NCI-H2227 (cell line): ENCODE results near the gene VWA8.
"Not testable (repeated sequence)": the region's sequence is repeated elsewhere in the genome, so short reads cannot be mapped to it uniquely, and the experiment has no call there.

Experiments
- DNase-seq: peaks from one replicate; lab custom pipeline; 2025; ENCODE audit not compliant: unreplicated experiment; lab: John Stamatoyannopoulos, UW

The VWA8 gene

DNA sequence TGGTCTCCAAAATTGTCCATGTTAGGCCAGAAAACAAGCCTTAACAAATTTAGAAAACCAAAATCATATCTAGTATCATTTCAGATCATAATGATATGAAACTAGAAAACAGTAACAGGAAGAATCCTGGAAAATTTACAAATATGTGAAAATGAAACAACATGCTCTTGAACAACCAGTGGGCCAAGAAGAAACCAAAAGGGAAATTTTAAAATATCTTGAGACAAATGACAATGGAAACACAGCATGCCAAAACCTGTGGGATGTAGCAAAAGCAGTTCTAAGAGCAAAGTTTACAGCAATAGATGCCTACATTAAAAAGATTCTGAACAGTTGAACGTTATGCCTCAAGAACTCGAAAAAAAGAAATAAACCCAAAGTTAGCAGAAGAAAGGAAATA is 32.6 kb downstream of the VWA8 start:
- no peak for DNase-seq

DNA sequence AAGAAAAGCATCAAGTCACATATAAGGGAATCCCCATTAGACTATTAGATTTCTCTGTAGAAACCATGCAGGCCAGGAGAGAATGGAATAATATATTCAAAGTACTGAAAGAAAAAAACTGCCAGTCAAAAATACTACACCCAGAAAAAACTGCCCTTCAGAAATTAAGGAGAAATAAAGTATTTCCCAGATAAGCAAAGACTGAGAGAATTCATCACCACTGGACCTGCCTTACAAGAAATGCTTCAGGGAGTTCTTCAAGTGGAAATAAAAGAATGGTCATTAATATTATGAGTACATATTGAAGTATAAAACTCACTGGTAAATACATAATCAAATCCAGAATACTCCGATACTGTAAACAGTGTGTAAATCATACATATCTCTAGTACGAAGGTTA is 35.9 kb downstream of the VWA8 start:
- DNase-seq: no peak

DNA sequence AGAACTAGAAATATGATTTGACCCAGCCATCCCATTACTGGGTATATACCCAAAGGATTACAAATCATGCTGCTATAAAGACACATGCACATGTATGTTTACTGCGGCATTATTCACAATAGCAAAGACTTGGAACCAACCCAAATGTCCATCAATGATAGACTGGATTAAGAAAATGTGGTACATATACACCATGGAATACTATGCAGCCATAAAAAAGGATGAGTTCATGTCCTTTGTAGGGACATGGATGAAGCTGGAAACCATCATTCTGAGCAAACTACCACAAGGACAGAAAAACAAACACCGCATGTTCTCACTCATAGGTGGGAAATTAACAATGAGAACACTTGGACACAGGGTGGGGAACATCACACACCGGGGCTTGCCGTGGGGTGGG is 38.0 kb downstream of the VWA8 start:
- not testable (repeated sequence) for DNase-seq

DNA sequence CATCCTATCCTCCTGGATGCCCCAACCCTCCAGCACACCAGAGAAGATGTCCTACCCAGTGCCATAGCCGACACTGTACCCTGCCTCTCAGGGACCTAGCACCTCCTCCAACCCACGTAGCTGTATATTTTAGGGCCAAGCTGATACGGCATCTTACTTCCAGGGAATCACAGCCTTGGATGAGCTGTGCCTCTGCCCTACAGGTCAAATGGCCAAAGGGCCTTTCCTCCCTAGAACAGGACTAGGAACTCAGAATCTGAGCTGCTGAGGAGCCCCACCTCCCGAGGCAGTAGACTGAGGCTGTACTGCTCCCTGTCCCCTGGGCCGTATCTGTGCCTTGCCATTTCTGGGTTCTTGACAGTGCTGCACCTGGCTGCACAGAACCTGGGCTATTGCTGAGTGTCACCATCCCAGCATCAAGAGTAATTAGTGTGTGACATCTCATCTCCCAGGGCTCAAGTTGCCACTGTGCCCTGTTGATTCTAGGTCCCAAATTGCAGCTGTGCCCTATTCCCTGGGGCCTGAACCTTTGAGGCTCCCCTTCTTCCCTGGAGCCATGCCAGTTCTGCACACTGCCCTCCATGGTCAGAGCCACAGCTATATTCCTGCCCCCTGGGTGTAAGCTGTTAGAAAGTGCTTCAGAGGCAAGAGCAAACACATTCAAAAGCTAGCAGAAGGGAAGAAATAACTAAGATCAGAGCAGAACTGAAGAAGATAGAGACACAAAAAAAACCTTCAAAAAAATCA is 41.0 kb downstream of the VWA8 start:
- no peak for DNase-seq

DNA sequence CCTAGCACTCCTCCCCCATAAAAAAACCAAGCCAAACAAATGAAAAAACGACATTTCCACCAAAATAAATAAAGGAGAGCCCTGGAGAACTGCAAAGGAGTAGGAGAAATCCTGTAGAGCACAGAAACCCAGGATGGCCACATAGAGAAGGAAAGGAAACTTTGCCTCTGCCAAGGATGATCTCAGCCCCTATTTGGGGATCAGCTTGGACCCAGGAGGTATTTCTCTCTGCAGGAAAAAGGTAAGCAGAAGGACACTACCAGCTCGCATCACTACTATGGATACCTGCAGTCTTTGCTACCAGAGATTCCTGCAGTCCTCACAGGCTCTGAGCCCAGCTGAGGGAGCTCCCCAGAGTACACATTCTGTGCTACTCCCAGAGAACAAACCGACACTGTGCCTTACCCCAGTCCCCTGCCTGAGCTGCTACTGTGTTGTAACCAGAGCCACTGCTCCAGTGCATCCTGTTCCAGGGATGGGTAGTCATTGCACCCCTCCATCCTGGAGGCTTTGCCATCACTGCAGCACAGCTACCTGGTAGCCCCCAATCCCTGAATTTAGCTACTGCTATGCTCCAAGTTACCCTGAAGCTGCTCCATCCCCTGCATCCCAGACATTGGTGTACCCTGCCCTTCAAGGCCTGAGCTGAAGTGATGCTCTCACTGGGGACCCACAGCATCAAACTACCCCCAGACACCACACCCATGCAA is 41.7 kb downstream of the VWA8 start:
- no peak for DNase-seq

GRCh38 chr13:41917641-41918040 is 43.3 kb downstream of the VWA8 start:
- DNase-seq: no peak

DNA sequence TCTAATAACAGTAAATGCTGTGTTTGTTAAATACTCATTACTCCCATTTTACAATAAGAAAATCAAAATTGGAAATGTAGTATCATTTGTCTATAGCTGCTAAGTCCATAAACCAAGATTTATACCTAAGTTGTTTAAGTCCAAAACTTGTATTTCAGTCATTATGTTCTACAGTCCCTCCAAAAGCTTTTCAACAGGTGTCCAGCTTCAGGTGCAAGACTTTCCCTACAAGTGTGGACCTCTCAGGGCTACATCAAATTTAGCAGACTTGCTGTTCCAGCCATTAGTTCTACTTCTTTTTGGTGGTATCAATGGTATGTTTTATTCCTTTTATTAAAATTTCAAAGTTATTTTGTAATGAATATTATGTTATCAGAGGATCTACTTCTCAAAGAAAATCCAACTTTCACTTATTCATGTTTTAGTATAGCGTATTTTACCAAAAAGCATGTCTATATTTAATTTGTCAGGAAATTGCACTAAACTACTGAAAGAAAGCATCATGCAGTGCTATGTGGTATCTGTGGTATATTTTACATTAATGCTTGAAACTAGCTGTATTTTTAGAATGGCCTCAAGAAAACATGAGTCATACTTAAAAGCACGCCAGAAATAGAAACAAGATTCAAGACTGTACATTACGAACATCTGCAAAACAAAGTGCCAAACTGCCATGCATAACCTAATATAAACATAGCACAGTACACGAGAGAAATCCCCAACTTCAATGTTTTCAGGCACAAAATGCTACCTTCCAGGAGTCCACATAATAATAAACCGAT is 44.5 kb downstream of the VWA8 start:
- DNase-seq: no peak

- DNase-seq: no peak
Observed at GRCh38 chr13:41915081-41915480, 45.8 kb downstream of the VWA8 start.

DNA sequence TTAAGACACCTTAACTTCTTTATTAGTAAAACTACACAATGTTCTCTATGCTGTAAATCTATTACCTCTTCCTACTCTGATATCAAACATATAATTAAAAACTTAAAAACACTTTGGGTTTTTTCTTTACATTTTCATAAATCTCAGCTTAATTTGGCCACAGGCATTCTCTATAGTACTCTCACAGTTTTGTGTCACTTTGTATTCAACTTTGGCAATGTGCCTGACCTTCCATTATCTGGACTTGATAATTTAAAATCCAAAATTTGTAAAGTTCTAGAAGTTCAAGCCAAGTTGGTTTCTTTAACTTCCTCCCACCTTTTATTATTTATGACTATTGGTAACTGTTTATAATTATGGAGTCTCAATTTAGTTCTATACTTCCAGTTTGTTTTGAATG is 46.4 kb downstream of the VWA8 start:
- DNase-seq: no peak

- no peak for DNase-seq
Observed at GRCh38 chr13:41909506-41909905, 51.4 kb downstream of the VWA8 start.

DNA sequence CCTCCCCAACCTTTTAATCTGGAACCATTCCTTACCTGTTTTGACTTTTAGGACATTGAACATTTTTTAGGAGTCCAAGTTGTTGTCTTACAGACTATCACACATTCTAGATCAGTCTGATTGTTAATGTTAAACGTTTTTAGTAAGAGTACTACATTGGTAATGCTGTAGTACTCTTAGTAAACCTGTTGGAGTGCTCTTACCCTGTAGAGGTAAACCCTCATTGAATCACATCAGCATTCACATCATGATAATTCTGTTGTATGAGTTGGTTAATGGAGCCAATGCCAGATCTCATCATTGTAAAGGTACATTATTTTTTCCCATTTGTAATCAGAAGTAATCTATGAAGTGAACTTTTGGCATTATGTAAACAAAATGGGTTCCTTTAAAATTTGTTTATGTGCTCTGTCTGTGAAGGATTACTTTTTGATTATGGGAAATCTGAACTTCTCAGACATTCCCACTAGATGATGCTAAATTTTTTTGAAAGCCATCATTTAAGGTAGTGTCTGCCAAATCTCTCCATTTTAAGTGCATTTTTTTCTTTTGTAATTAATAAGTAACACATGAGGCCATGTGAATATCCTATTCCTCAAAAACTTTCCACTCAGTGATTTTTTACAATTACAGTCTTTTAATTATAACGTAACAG is 55.2 kb downstream of the VWA8 start:
- peak; percentile 24 for DNase-seq

DNA sequence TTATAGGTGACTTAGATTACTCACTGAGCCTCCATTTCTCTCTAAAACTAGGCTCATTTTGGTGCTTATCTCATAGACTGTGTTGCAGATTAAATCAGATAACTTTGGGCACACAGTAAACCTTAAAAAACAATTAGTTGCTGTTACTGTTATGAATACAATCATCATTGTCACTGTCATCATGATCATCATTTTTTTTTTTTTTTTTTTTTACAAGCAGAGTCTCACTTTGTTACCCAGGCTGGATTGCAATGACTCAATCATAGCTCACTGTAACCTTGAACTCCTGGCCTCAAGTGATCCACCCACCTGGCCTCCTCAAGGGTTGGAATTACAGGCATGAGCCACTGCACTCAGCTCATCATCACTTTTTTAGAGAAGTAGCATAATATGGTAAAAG is 60.0 kb downstream of the VWA8 start:
- no peak for DNase-seq

- not testable (repeated sequence) for DNase-seq
Observed at GRCh38 chr13:41898411-41898810, 62.5 kb downstream of the VWA8 start.

DNA sequence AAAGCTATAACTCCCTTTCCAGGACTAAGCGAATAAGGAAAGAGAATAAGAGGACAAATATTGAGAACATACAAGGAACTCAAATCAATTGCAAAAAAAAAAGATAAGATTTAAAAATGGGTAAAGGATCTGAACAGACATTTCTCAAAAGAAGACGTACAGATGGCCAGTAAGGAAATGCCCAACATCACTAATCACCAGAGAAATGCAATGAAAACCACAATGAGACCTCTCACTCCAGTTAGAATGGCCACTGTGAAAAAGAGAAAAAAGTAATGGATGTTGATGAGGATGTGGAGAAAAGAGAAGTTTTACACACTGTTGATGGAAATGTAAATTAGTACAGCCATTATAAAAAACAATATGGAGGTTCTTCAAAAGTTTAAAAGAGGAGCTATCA is 63.8 kb downstream of the VWA8 start:
- no peak for DNase-seq

DNA sequence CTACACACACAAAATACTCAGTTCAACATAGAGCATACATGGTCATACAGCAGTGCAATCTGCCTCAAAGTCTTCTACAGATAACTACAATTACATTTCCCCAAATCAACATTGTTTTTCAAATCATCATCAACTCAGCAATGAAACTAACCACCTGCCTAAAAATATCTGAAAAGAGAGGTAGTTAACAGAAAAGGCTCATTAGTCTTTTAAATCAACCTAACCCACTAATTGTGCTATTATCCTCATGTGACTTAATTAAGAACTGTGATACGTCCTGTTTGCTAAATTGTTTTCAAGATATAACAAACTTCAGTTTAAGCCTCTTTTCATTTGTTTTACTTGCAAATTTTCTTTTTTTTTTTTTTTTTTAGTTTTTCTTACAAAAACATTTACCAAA is 65.4 kb downstream of the VWA8 start:
- DNase-seq: no peak

GRCh38 chr13:41891119-41891518 is 69.8 kb downstream of the VWA8 start:
- DNase-seq: no peak

GRCh38 chr13:41883147-41883546 is 77.8 kb downstream of the VWA8 start:
- DNase-seq: no peak

DNA sequence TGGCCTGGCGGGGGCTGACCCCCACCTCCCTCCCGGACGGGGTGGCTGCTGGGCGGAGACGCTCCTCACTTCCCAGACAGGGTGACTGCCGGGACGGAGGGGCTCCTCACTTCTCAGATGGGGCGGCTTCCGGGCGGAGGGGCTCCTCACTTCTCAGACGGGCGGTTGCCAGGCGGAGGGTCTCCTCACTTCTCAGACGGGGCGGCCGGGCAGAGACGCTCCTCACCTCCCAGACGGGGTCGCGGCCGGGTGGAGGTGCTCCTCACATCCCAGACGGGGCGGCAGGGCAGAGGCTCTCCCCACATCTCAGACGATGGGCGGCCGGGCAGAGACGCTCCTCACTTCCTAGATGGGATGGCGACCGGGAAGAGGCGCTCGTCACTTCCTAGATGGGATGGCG is 79.0 kb downstream of the VWA8 start:
- DNase-seq: not testable (repeated sequence)

GRCh38 chr13:41880966-41881365 is 79.9 kb downstream of the VWA8 start:
- DNase-seq: no peak

GRCh38 chr13:41864658-41865057 is 96.3 kb downstream of the VWA8 start:
- no peak for DNase-seq

- not testable (repeated sequence) for DNase-seq
Observed at GRCh38 chr13:41862659-41863058, 98.2 kb downstream of the VWA8 start.
